Activated naive CD8-positive, alpha-beta T cell treated with anti-CD3 and anti-CD28 coated beads, Interleukin-2, amount 10 ng/mL, durations not matched to agents 7 days and 5 days (primary cell): Measurements from ENCODE around the gene AKR1B15. TPM values are rescaled to one million over a fixed set of nuclear protein-coding genes. Genes with fewer than 3 reads are reported as not detected.
A peak's percentile ranks its signal among the peaks of the same experiment; 100 is the strongest.

Source experiments
- ATAC-seq: fragments of 150-1000 bp; cut with Tn5 transposase; one replicate; pipeline ENCODE4 v1.10.0; 2021; ENCODE audit warnings: low read depth, moderate library complexity
- POLR2A ChIA-PET: fragments of 350-600 bp; sonication (Branson Sonifier 250); formaldehyde crosslinking; loops from one replicate; lab custom pipeline; 2021; ENCODE audit warnings: antibody characterized with exemption; lab: Charles Lee
- DNase-seq: peaks from one replicate; pipeline ENCODE4 v3.0.0; 2021
- H3K27ac Mint-ChIP-seq: one replicate; pipeline ENCODE4 v1.8.0; 2022; ENCODE audit warnings: mild to moderate bottlenecking, mixed read lengths
- H3K27me3 Mint-ChIP-seq: one replicate; pipeline ENCODE4 v1.8.0; 2022; ENCODE audit warnings: mild to moderate bottlenecking, moderate library complexity, mixed read lengths
- H3K36me3 Mint-ChIP-seq: one replicate; pipeline ENCODE4 v1.8.0; 2021; ENCODE audit warnings: mild to moderate bottlenecking, mixed read lengths
- H3K4me1 Mint-ChIP-seq: one replicate; pipeline ENCODE4 v1.8.0; 2021; ENCODE audit warnings: mixed read lengths
- H3K4me3 Mint-ChIP-seq: one replicate; pipeline ENCODE4 v1.8.0; 2022; ENCODE audit warnings: mild to moderate bottlenecking, moderate library complexity, mixed read lengths
- H3K9me3 Mint-ChIP-seq: one replicate; pipeline ENCODE4 v1.8.0; 2021; ENCODE audit warnings: mixed read lengths
- total RNA-seq, 2 experiments: library from RNA; stranded (reverse); gene quantifications; one replicate each; pipeline ENCODE4 v1.2.3, GENCODE V29; 2021

The AKR1B15 gene
- not detected for total RNA-seq

- no peaks in the 10 kb centered on the region for H3K36me3 Mint-ChIP-seq
- POLR2A ChIA-PET, result no interaction called here
- no peak for DNase-seq
- H3K27ac Mint-ChIP-seq, result no peak within 1 kb of the TSS
- peaks cover 17% of the 10 kb centered on the region for H3K27me3 Mint-ChIP-seq
- peaks cover 6% of the 10 kb centered on the region for H3K4me1 Mint-ChIP-seq
- ATAC-seq, result no peak
- H3K4me3 Mint-ChIP-seq, result no peak within 1 kb of the TSS
- H3K9me3 Mint-ChIP-seq, result no peaks in the 10 kb centered on the region
These were observed at the start of gene AKR1B15 for GRCh38 chr7:134548877-134549276. AKR1B15 (plus strand) TSS chr7:134549110; CDS start chr7:134564620, 15,510 bp downstream.

- H3K36me3 Mint-ChIP-seq, result no peaks in the 10 kb centered on the region
- ATAC-seq, result no peak
- POLR2A ChIA-PET, result no interaction called here
These were observed 48.5 kb upstream of the AKR1B15 start for GRCh38 chr7:134500406-134500805.

GRCh38 chr7:134500982-134501381 is 47.9 kb upstream of the AKR1B15 start:
- no peak overlapping the region for H3K4me3 Mint-ChIP-seq
- H3K27ac Mint-ChIP-seq, result no peak overlapping the region
- DNase-seq (no peak), ATAC-seq (no peak)
- H3K4me1 Mint-ChIP-seq, result no peaks in the 10 kb centered on the region
- peaks cover 7% of the 10 kb centered on the region for H3K27me3 Mint-ChIP-seq
- no peaks in the 10 kb centered on the region for H3K9me3 Mint-ChIP-seq
- no peaks in the 10 kb centered on the region for H3K36me3 Mint-ChIP-seq
- POLR2A ChIA-PET, result no interaction called here

More at GRCh38 chr7:134500406-134500805, 48.5 kb upstream of the AKR1B15 start:
- Mint-ChIP-seq H3K4me3 (no peak overlapping the region), H3K4me1 (no peaks in the 10 kb centered on the region), H3K27me3 (peaks cover 10% of the 10 kb centered on the region), H3K27ac (no peak overlapping the region), H3K9me3 (no peaks in the 10 kb centered on the region)
- DNase-seq, result no peak

- Mint-ChIP-seq H3K9me3 (no peaks in the 10 kb centered on the region), H3K27me3 (peaks cover 5% of the 10 kb centered on the region), H3K4me3 (no peak overlapping the region), H3K27ac (no peak overlapping the region), H3K4me1 (no peaks in the 10 kb centered on the region), H3K36me3 (no peaks in the 10 kb centered on the region)
- no peak for ATAC-seq
- POLR2A ChIA-PET, result no interaction called here
- no peak for DNase-seq
These were observed 46.2 kb upstream of the AKR1B15 start for GRCh38 chr7:134502463-134503371.

- Mint-ChIP-seq H3K27me3 (peaks cover 2% of the 10 kb centered on the region), H3K9me3 (no peaks in the 10 kb centered on the region), H3K36me3 (no peaks in the 10 kb centered on the region), H3K4me1 (no peaks in the 10 kb centered on the region), H3K4me3 (no peak overlapping the region), H3K27ac (no peak overlapping the region)
- ATAC-seq (no peak), DNase-seq (no peak)
- POLR2A ChIA-PET, result no interaction called here
These were observed 44.2 kb upstream of the AKR1B15 start for GRCh38 chr7:134504660-134505164.

GRCh38 chr7:134505856-134506255 is 43.1 kb upstream of the AKR1B15 start:
- Mint-ChIP-seq H3K36me3 (no peaks in the 10 kb centered on the region), H3K27ac (no peak overlapping the region), H3K4me3 (no peak overlapping the region), H3K9me3 (no peaks in the 10 kb centered on the region), H3K4me1 (no peaks in the 10 kb centered on the region), H3K27me3 (no peaks in the 10 kb centered on the region)
- no peak for ATAC-seq
- DNase-seq, result no peak
- POLR2A ChIA-PET, result no interaction called here

GRCh38 chr7:134509010-134509409 is 39.9 kb upstream of the AKR1B15 start:
- H3K27ac Mint-ChIP-seq, result no peak overlapping the region
- H3K4me1 Mint-ChIP-seq, result no peaks in the 10 kb centered on the region
- POLR2A ChIA-PET, result no interaction called here
- H3K27me3 Mint-ChIP-seq, result no peaks in the 10 kb centered on the region
- ATAC-seq, result no peak
- H3K9me3 Mint-ChIP-seq, result no peaks in the 10 kb centered on the region
- no peak for DNase-seq
- no peaks in the 10 kb centered on the region for H3K36me3 Mint-ChIP-seq
- no peak overlapping the region for H3K4me3 Mint-ChIP-seq

GRCh38 chr7:134510646-134511045 is 38.3 kb upstream of the AKR1B15 start:
- H3K36me3 Mint-ChIP-seq, result no peaks in the 10 kb centered on the region
- no peaks in the 10 kb centered on the region for H3K9me3 Mint-ChIP-seq
- POLR2A ChIA-PET, result no interaction called here

GRCh38 chr7:134512271-134512670 is 36.6 kb upstream of the AKR1B15 start:
- Mint-ChIP-seq H3K36me3 (no peaks in the 10 kb centered on the region), H3K4me1 (peaks cover 2% of the 10 kb centered on the region), H3K9me3 (no peaks in the 10 kb centered on the region), H3K27me3 (peaks cover 7% of the 10 kb centered on the region), H3K4me3 (no peak overlapping the region), H3K27ac (no peak overlapping the region)
- POLR2A ChIA-PET, result no interaction called here
- DNase-seq (no peak), ATAC-seq (no peak)

More at GRCh38 chr7:134510646-134511045, 38.3 kb upstream of the AKR1B15 start:
- Mint-ChIP-seq H3K27me3 (no peaks in the 10 kb centered on the region), H3K4me1 (peaks cover 2% of the 10 kb centered on the region), H3K27ac (no peak overlapping the region), H3K4me3 (no peak overlapping the region)
- ATAC-seq (no peak), DNase-seq (no peak)

- ATAC-seq, result peak; percentile 61
- no peaks in the 10 kb centered on the region for H3K9me3 Mint-ChIP-seq
- H3K36me3 Mint-ChIP-seq, result no peaks in the 10 kb centered on the region
- POLR2A ChIA-PET, result interaction anchor here (1.5 kb wide), 1 partner anchor 80 kb away, joined by 13 read pairs; no protein-coding TSS in a partner anchor
- peaks cover 2% of the 10 kb centered on the region for H3K4me1 Mint-ChIP-seq
- no peak for DNase-seq
- no peak overlapping the region for H3K4me3 Mint-ChIP-seq
- H3K27ac Mint-ChIP-seq, result no peak overlapping the region
- H3K27me3 Mint-ChIP-seq, result peaks cover 15% of the 10 kb centered on the region
These were observed 35.6 kb upstream of the AKR1B15 start for GRCh38 chr7:134513169-134513752.

GRCh38 chr7:134514106-134514505 is 34.8 kb upstream of the AKR1B15 start:
- H3K36me3 Mint-ChIP-seq, result no peaks in the 10 kb centered on the region
- H3K9me3 Mint-ChIP-seq, result no peaks in the 10 kb centered on the region
- no peak overlapping the region for H3K27ac Mint-ChIP-seq
- POLR2A ChIA-PET, result interaction anchor here (1.5 kb wide), 1 partner anchor 81 kb away, joined by 13 read pairs; no protein-coding TSS in a partner anchor
- ATAC-seq, result no peak
- H3K27me3 Mint-ChIP-seq, result peaks cover 15% of the 10 kb centered on the region
- DNase-seq, result no peak
- H3K4me1 Mint-ChIP-seq, result peaks cover 2% of the 10 kb centered on the region
- no peak overlapping the region for H3K4me3 Mint-ChIP-seq

GRCh38 chr7:134514663-134515062 is 34.2 kb upstream of the AKR1B15 start:
- no peak for ATAC-seq
- POLR2A ChIA-PET, result interaction anchor here (1.5 kb wide), 1 partner anchor 82 kb away, joined by 13 read pairs; no protein-coding TSS in a partner anchor
- DNase-seq, result no peak
- Mint-ChIP-seq H3K27ac (no peak overlapping the region), H3K9me3 (no peaks in the 10 kb centered on the region), H3K36me3 (no peaks in the 10 kb centered on the region), H3K4me1 (peaks cover 2% of the 10 kb centered on the region), H3K4me3 (no peak overlapping the region), H3K27me3 (peaks cover 18% of the 10 kb centered on the region)

- no peaks in the 10 kb centered on the region for H3K36me3 Mint-ChIP-seq
- H3K27me3 Mint-ChIP-seq, result peaks cover 18% of the 10 kb centered on the region
- H3K4me3 Mint-ChIP-seq, result no peak overlapping the region
- ATAC-seq, result no peak
- POLR2A ChIA-PET, result no interaction called here
- no peak for DNase-seq
- H3K4me1 Mint-ChIP-seq, result peaks cover 2% of the 10 kb centered on the region
- H3K9me3 Mint-ChIP-seq, result no peaks in the 10 kb centered on the region
- no peak overlapping the region for H3K27ac Mint-ChIP-seq
These were observed 33.1 kb upstream of the AKR1B15 start for GRCh38 chr7:134515569-134516468.
